Fibroblast of lung (primary cell): ENCODE results near the gene SCYGR2. TPM values are rescaled to one million over a fixed set of nuclear protein-coding genes. Genes with fewer than 3 reads are reported as not detected.

Experiments
- DNase-seq, 2 donors: peaks; one replicate each; pipeline versions ENCODE4 v3.0.0 to v3.0.0-alpha.2; 2010; ENCODE audit warnings: low read depth in 2 of 2
- H2AFZ ChIP-seq: 2 replicates; pipeline ENCODE4 v1.5.1; 2012; ENCODE audit warnings: low read length, control low read depth, inconsistent platforms
- H3K27ac ChIP-seq: 2 replicates; pipeline ENCODE4 v1.5.1; 2011; ENCODE audit warnings: low read length, control low read depth; ENCODE audit not compliant: insufficient read depth
- H3K27me3 ChIP-seq: 2 replicates; pipeline ENCODE4 v1.5.1; 2011; ENCODE audit warnings: mild to moderate bottlenecking, low read length; ENCODE audit not compliant: control insufficient read depth, insufficient read depth
- H3K36me3 ChIP-seq: 2 replicates; pipeline ENCODE4 v1.5.1; 2011; ENCODE audit warnings: low read length; ENCODE audit not compliant: control insufficient read depth, insufficient read depth
- H3K4me1 ChIP-seq: 2 replicates; pipeline ENCODE4 v1.5.1; 2011; ENCODE audit warnings: low read length; ENCODE audit not compliant: control insufficient read depth, insufficient read depth; ENCODE audit errors: extremely low read depth
- H3K4me2 ChIP-seq: 2 replicates; pipeline ENCODE4 v1.5.1; 2011; ENCODE audit warnings: low read length, control low read depth; ENCODE audit not compliant: insufficient read depth; ENCODE audit errors: extremely low read depth
- H3K4me3 ChIP-seq, 4 experiments: fragments of 200-600 bp in 1 of 4; sonication (generic) in 1 of 4; replicated peaks in 1 of 4; 2 replicates each; pipeline ENCODE4 v1.5.1; 2011 to 2016; ENCODE audit warnings: low read length in 4 of 4, low read depth in 3 of 4, mild to moderate bottlenecking in 3 of 4, control low read depth in 2 of 4, inconsistent platforms in 1 of 4, mixed read lengths in 1 of 4; ENCODE audit not compliant: insufficient read depth in 1 of 4; ENCODE audit errors: control extremely low read depth in 1 of 4
- H3K79me2 ChIP-seq: 2 replicates; pipeline ENCODE4 v1.5.1; 2012; ENCODE audit warnings: mild to moderate bottlenecking, low read length, inconsistent platforms; ENCODE audit not compliant: control insufficient read depth, insufficient read depth
- H3K9ac ChIP-seq: 2 replicates; pipeline ENCODE4 v1.5.1; 2011; ENCODE audit warnings: mild to moderate bottlenecking, low read length, control low read depth; ENCODE audit not compliant: insufficient read depth
- H3K9me3 ChIP-seq: 2 replicates; pipeline ENCODE4 v1.5.1; 2012; ENCODE audit warnings: low read depth, low read length; ENCODE audit not compliant: control insufficient read depth, insufficient read depth
- H4K20me1 ChIP-seq: 2 replicates; pipeline ENCODE4 v1.5.1; 2011; ENCODE audit warnings: low read length; ENCODE audit not compliant: control insufficient read depth, insufficient read depth; ENCODE audit errors: extremely low read depth
- CTCF ChIP-seq, 2 donors: IDR thresholded peaks in 1 of 2; conservative IDR thresholded peaks in 1 of 2; 1 replicate in 1 of 2; 2 replicates in 1 of 2; pipeline ENCODE4 v1.5.1; 2011 to 2012; ENCODE audit warnings: low read length in 2 of 2, control low read depth in 1 of 2, inconsistent platforms in 1 of 2, low read depth in 1 of 2, mild to moderate bottlenecking in 1 of 2
- EZH2 ChIP-seq: IDR thresholded peaks from 2 replicates; pipeline ENCODE4 v1.5.1; 2012; ENCODE audit warnings: low read length, control low read depth, mild to moderate bottlenecking; ENCODE audit errors: missing control alignments
- polyA plus RNA-seq, 2 donors: library from polyadenylated mRNA; depleted of rRNA in 1 of 2; stranded (reverse) in 1 of 2; unstranded in 1 of 2; fragments of >200 nt; gene quantifications; 2 replicates each; pipeline ENCODE4 v1.2.1, GENCODE V29; 2011 to 2012; ENCODE audit warnings: missing spikeins in 1 of 2
- total RNA-seq: library from RNA; depleted of rRNA; stranded (reverse); fragments of >200 nt; gene quantifications from 2 replicates; pipeline ENCODE4 v1.2.1, GENCODE V29; 2014

Gene SCYGR2
- total and polyA plus RNA-seq, 2 donors (not counting 1 experiment from before 2014, with no cell fraction given): not detected

GRCh38 chr2:227643990-227644551 is 45.4 kb downstream of the SCYGR2 start:
- H3K4me1 ChIP-seq: no peaks in the 10 kb centered on the region
- no peaks in the 10 kb centered on the region for H3K9me3 ChIP-seq
- H3K9ac ChIP-seq: no peak overlapping the region
- no peak overlapping the region for H3K4me2 ChIP-seq
- no peak overlapping the region for H3K27ac ChIP-seq
- no peak overlapping the region for H3K4me3 ChIP-seq
- no peaks in the 10 kb centered on the region for H4K20me1 ChIP-seq
- no peaks in the 10 kb centered on the region for H3K36me3 ChIP-seq
- no peak for DNase-seq
- TF ChIP-seq EZH2 (no peak), CTCF (conservative IDR thresholded peaks at IDR 0.05 in 1 of 2, IDR thresholded peaks at IDR 0.05 in 1 of 2; ENCODE audit: low read depth in 1 of 2, low read length in 2 of 2) (no peak)
- H2AFZ ChIP-seq: no peak overlapping the region
- H3K79me2 ChIP-seq: no peaks in the 10 kb centered on the region
- H3K27me3 ChIP-seq: no peaks in the 10 kb centered on the region

Other genes with a start within 250 kb of the SCYGR2 start
- gene TM4SF20, start 219.6 kb upstream of the SCYGR2 start, total RNA-seq: not detected in 2 replicates
- gene TM4SF20, start 219.6 kb upstream of the SCYGR2 start, polyA plus RNA-seq: 1.3 TPM in 1 of 2 replicates, not detected in the other
- not detected in 2 replicates for gene SCYGR1, start 210.9 kb upstream of the SCYGR2 start, total RNA-seq
- gene SCYGR1, start 210.9 kb upstream of the SCYGR2 start, polyA plus RNA-seq: not detected in 2 replicates
- gene AGFG1, start 126.7 kb upstream of the SCYGR2 start, total RNA-seq: 31.1 and 40.0 TPM in 2 replicates
- gene AGFG1, start 126.7 kb upstream of the SCYGR2 start, polyA plus RNA-seq: 113 and 128 TPM in 2 replicates
- gene SCYGR3, start 15.9 kb downstream of the SCYGR2 start, total RNA-seq: not detected in 2 replicates
- not detected in 2 replicates for gene SCYGR3, start 15.9 kb downstream of the SCYGR2 start, polyA plus RNA-seq
- gene SCYGR4, start 18.6 kb downstream of the SCYGR2 start, total RNA-seq: not detected in 2 replicates
- not detected in 2 replicates for gene SCYGR4, start 18.6 kb downstream of the SCYGR2 start, polyA plus RNA-seq
- gene SCYGR5, start 67.9 kb downstream of the SCYGR2 start, total RNA-seq: not detected in 2 replicates
- not detected in 2 replicates for gene SCYGR5, start 67.9 kb downstream of the SCYGR2 start, polyA plus RNA-seq
- gene SLC19A3, start 119.1 kb downstream of the SCYGR2 start, total RNA-seq: 0.17 and 1.0 TPM in 2 replicates
- gene SLC19A3, start 119.1 kb downstream of the SCYGR2 start, polyA plus RNA-seq: 0.11 and 0.16 TPM in 2 replicates
- not detected in 2 replicates for gene SCYGR6, start 125.9 kb downstream of the SCYGR2 start, total RNA-seq
- not detected in 2 replicates for gene SCYGR6, start 125.9 kb downstream of the SCYGR2 start, polyA plus RNA-seq
- gene SCYGR7, start 129.4 kb downstream of the SCYGR2 start, total RNA-seq: not detected in 2 replicates
- gene SCYGR7, start 129.4 kb downstream of the SCYGR2 start, polyA plus RNA-seq: not detected in 2 replicates
- not detected in 2 replicates for gene SCYGR8, start 147.0 kb downstream of the SCYGR2 start, total RNA-seq
- gene SCYGR8, start 147.0 kb downstream of the SCYGR2 start, polyA plus RNA-seq: not detected in 2 replicates
- not detected in 2 replicates for gene CCL20, start 214.9 kb downstream of the SCYGR2 start, total RNA-seq
- 0.23 TPM in 1 of 2 replicates, not detected in the other for gene CCL20, start 214.9 kb downstream of the SCYGR2 start, polyA plus RNA-seq